ENCODE measurements around the gene BMERB1. TPM values are rescaled to one million over a fixed set of nuclear protein-coding genes. Genes with fewer than 3 reads are reported as not detected.
"Not testable (repeated sequence)": the region's sequence is repeated elsewhere in the genome, so short reads cannot be mapped to it uniquely, and the experiment has no call there.

BMERB1 gene
- total RNA-seq, 1 donor from 2014 or later: 11.2 TPM

GRCh38 chr16:15461376-15461775, 27.0 kb downstream of the BMERB1 start:
- DNase-seq (ENCODE audit: low read depth in 2 of 2): peak in 1 of 2 donors; percentile 35

GRCh38 chr16:15464401-15465186, 30.2 kb downstream of the BMERB1 start:
- DNase-seq (ENCODE audit: low read depth in 2 of 2): no peak

GRCh38 chr16:15466131-15466530, 31.7 kb downstream of the BMERB1 start:
- peak; percentile 50 to 76 for DNase-seq (ENCODE audit: low read depth in 2 of 2)

- DNase-seq (ENCODE audit: low read depth in 2 of 2): peak in 1 of 2 donors; percentile 29
Observed at GRCh38 chr16:15466886-15467781, 32.7 kb downstream of the BMERB1 start.

GRCh38 chr16:15476971-15477370, 42.6 kb downstream of the BMERB1 start:
- not testable (repeated sequence) for DNase-seq (ENCODE audit: low read depth in 2 of 2)

- DNase-seq (ENCODE audit: low read depth in 2 of 2): no peak
Observed at GRCh38 chr16:15477802-15478201, 43.4 kb downstream of the BMERB1 start.

GRCh38 chr16:15482068-15482747, 47.8 kb downstream of the BMERB1 start:
- DNase-seq (ENCODE audit: low read depth in 2 of 2): peak; percentile 98 to 99

GRCh38 chr16:15482748-15483298, 48.4 kb downstream of the BMERB1 start:
- no peak for DNase-seq (ENCODE audit: low read depth in 2 of 2)

GRCh38 chr16:15483857-15484256, 49.5 kb downstream of the BMERB1 start:
- no peak for DNase-seq (ENCODE audit: low read depth in 2 of 2)

- DNase-seq (ENCODE audit: low read depth in 2 of 2): no peak
Observed at GRCh38 chr16:15484662-15485061, 50.3 kb downstream of the BMERB1 start.

GRCh38 chr16:15485175-15485574, 50.8 kb downstream of the BMERB1 start:
- no peak for DNase-seq (ENCODE audit: low read depth in 2 of 2)

GRCh38 chr16:15486661-15487060, 52.3 kb downstream of the BMERB1 start:
- DNase-seq (ENCODE audit: low read depth in 2 of 2): no peak

GRCh38 chr16:15487336-15488284, 53.2 kb downstream of the BMERB1 start:
- DNase-seq (ENCODE audit: low read depth in 2 of 2): no peak

- DNase-seq (ENCODE audit: low read depth in 2 of 2): no peak
Observed at GRCh38 chr16:15489016-15489415, 54.6 kb downstream of the BMERB1 start.

GRCh38 chr16:15490123-15490711, 55.8 kb downstream of the BMERB1 start:
- no peak for DNase-seq (ENCODE audit: low read depth in 2 of 2)

GRCh38 chr16:15491411-15491810, 57.0 kb downstream of the BMERB1 start:
- no peak for DNase-seq (ENCODE audit: low read depth in 2 of 2)

- DNase-seq (ENCODE audit: low read depth in 2 of 2): peak in 1 of 2 donors; percentile 13
Observed at GRCh38 chr16:15492091-15492740, 57.8 kb downstream of the BMERB1 start.

- DNase-seq (ENCODE audit: low read depth in 2 of 2): peak in 1 of 2 donors; percentile 35
Observed at GRCh38 chr16:15493466-15494180, 59.2 kb downstream of the BMERB1 start.

- DNase-seq (ENCODE audit: low read depth in 2 of 2): peak in 1 of 2 donors; percentile 46
Observed at GRCh38 chr16:15494236-15494635, 59.8 kb downstream of the BMERB1 start.

All from dermis microvascular lymphatic vessel endothelial cell (primary cell).